ENCODE results near the gene TMEM33.
A peak's percentile ranks its signal among the peaks of the same experiment; 100 is the strongest.

DNA sequence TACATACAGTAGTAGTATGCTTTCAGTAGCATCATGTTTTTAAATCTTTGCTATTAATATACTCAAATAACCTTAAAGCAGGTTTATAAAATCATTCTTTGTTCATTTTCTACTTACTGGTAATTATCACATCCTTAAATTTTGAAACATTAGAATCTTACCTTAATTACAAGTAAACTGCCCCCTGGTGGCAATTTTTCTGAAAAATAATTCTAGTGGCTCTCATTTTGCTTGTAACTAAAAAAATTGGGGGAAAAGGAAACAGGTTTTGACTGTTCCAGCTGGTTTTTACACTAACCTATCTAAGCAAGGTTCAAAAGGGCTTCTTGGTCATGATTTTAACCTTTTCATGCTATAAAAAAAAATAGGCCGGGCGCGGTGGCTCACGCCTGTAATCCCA, 27.9 kb downstream of the TMEM33 start:
- TF ChIP-seq, protein P1, sequence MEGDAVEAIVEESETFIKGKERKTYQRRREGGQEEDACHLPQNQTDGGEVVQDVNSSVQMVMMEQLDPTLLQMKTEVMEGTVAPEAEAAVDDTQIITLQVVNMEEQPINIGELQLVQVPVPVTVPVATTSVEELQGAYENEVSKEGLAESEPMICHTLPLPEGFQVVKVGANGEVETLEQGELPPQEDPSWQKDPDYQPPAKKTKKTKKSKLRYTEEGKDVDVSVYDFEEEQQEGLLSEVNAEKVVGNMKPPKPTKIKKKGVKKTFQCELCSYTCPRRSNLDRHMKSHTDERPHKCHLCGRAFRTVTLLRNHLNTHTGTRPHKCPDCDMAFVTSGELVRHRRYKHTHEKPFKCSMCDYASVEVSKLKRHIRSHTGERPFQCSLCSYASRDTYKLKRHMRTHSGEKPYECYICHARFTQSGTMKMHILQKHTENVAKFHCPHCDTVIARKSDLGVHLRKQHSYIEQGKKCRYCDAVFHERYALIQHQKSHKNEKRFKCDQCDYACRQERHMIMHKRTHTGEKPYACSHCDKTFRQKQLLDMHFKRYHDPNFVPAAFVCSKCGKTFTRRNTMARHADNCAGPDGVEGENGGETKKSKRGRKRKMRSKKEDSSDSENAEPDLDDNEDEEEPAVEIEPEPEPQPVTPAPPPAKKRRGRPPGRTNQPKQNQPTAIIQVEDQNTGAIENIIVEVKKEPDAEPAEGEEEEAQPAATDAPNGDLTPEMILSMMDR (conservative IDR thresholded peaks at IDR 0.05; ENCODE audit: low read depth, low read length), result peak; percentile 59
- TF ChIP-seq EZH2 (IDR thresholded peaks at IDR 0.05; ENCODE audit: low read length, unreplicated experiment), result no peak

Measured in PC-3 (cell line).